ENCODE results near the gene DYRK1A. TPM values are rescaled to one million over a fixed set of nuclear protein-coding genes. Genes with fewer than 3 reads are reported as not detected.
"Not testable (repeated sequence)": the region's sequence is repeated elsewhere in the genome, so short reads cannot be mapped to it uniquely, and the experiment has no call there.

The DYRK1A gene
- total RNA-seq (2014; rRNA removed; shearing (Covaris generic)) = 34.8 and 36.9 TPM in 2 replicates

DNA sequence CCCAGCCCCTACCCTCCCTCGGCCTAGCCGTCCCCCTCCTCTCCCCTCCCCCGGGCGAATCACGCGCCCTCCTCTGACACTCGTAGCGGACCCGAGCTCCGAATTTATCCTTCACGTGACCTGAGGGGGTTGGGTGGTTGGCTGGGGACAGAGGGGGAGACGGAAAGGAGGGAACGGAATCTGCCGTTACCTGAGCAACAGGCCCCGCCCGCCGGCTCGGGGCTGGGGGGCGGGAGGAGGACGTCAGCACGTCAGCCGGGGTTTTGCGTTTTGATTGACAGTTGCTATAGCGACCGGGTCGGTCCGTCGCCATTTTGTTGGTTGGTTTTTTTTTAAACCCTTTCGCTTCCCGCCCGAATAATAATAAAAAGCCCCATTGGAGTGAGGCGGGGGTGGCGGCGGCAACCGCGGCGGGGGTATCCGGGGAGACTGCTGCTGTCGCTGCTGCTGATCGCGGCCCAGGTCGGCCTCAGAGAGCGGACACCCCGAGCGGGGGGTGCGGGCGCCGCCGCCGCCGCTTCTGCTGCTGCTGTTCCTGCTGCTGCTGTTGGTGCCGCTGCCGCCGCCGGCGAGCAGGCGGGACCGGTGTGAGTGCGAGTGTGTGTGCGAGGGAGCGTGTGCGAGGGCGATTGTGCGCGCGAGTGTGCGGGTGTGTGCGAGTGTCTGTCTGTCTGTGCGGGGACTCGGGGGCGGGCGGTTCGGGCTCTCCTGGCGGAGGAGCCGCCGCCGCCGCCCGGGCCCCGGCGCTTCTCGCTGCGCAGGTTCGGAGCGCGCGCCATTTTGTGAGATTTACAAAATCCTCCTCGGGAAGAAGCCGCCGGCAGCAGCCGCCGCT lies at the start of gene DYRK1A:
TSS of gene DYRK1A (plus strand) at position 292 of the 835 bp plus-strand sequence. CDS start 53,602 bp downstream, outside the sequence.
- DNase-seq (ENCODE audit: low read depth) = peak; percentile 100

GRCh38 chr21:37319551-37319950 lies 47.0 kb upstream of the DYRK1A start:
- no peak for DNase-seq (ENCODE audit: low read depth)

- DNase-seq (ENCODE audit: low read depth) = no peak
Observed at GRCh38 chr21:37322084-37322483, 44.5 kb upstream of the DYRK1A start.

DNA sequence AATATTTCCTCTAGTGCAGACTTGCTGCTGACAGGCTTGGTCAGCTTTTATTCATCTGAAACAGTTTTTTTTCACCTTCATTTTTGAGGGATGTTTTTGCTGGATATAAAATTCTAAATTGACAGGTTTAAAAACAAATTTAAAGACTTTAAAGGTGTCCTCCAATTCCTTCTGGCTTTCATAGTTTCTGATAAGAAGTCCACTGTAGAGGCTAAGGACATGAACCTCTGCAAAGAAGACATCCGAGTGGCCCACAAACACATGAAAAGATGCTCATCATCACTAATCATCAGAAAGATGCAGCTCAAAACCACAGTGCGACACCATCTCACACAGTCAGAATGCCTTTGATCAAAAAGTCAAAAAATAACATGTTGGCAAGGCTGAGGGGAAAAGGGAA lies 42.0 kb upstream of the DYRK1A start:
- no peak for DNase-seq (ENCODE audit: low read depth)

GRCh38 chr21:37328147-37328546 lies 38.4 kb upstream of the DYRK1A start:
- DNase-seq (ENCODE audit: low read depth) = not testable (repeated sequence)

GRCh38 chr21:37331411-37331810 lies 35.2 kb upstream of the DYRK1A start:
- DNase-seq (ENCODE audit: low read depth) = no peak

DNA sequence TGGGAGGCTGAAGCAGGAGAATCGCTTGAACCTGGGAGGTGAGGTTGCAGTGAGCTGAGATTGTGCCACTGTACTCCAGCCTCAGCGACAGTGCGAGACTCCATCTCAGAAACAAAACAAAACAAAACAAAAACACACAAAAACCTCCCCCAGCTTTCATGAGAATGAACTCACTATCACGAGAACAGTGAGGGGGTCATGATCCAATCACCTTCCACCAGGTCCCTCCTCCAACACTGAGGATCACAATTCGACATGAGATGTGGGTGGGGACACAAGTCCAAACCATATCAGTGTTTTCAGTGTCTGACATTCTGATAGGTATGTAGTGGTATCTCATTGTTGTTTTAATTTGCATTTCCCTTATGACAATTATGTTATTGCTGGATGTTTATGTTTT lies 31.5 kb upstream of the DYRK1A start:
- DNase-seq (ENCODE audit: low read depth) = no peak

DNA sequence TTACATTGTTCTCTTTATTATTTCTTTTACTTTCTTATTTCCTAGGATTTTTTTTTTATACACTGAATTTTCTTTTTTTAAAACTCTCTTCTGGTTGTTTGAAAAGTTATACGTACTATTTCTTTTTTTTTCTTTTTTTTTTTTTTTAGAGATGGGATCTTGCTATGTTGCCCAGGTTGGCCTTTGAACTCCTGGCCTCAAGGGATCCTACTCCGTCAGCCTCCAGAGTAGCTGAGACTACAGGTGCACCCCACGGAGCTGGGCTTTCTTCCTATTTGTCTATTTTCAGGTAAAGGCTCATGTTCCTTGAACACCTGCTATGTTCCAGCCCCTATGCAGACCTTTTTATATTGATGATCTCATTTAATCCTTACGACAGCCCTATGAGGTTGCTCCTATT lies 29.4 kb upstream of the DYRK1A start:
- no peak for DNase-seq (ENCODE audit: low read depth)

GRCh38 chr21:37337831-37338230 lies 28.7 kb upstream of the DYRK1A start:
- no peak for DNase-seq (ENCODE audit: low read depth)

GRCh38 chr21:37338671-37339551 lies 27.7 kb upstream of the DYRK1A start:
- peak; percentile 95 for DNase-seq (ENCODE audit: low read depth)

DNA sequence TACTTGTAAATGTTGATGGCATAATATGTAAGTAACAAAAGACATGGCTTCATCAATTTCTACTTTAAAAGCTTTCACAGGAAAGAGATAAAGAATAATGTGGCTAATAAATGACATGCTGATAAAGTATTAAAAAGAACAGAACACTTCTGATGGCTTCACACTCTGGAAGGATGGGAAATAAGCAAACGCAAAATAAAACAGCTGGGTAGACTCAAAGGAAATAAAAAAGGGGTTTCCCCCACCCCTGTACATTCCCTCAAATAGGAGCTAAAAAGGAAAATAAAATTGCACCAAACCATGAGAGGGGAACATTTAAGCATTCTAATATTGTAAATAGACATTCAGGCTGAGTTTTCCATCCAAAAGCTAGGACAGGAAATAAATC lies 27.0 kb upstream of the DYRK1A start:
- DNase-seq (ENCODE audit: low read depth) = no peak

DNA sequence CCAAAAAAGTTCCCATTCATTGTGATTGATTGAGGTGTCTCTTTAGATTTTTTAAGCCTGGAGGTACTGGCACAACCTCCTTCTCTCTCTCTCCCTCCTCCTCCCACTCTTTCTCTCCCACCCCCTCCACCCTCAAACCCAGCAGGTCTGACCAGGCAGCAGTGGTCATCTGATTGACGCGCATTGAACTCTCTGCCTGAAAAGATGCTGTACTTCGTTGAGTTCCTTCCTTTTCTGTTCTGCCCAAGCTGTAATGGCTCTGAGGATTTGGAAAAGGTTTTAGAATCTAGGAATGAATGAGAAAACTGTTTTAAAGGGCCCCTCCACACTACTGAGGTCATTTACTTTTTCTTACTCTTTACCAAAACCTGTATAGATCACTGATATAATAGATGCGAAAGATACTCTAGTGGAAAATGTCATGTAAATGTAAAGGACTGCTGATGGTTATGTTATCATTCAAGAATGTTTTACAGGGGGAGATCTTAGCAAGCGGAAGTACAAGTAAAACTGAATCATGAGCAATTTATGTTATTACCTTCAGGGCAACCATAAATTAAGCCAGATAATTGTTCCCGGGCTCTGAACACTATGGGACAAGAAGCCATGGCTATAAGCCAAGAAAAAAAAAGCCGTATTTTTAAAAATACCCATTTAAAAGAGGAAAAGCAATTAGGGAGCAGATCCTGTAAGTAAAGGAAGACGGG lies 25.2 kb upstream of the DYRK1A start:
- peak; percentile 36 for DNase-seq (ENCODE audit: low read depth)

DNA sequence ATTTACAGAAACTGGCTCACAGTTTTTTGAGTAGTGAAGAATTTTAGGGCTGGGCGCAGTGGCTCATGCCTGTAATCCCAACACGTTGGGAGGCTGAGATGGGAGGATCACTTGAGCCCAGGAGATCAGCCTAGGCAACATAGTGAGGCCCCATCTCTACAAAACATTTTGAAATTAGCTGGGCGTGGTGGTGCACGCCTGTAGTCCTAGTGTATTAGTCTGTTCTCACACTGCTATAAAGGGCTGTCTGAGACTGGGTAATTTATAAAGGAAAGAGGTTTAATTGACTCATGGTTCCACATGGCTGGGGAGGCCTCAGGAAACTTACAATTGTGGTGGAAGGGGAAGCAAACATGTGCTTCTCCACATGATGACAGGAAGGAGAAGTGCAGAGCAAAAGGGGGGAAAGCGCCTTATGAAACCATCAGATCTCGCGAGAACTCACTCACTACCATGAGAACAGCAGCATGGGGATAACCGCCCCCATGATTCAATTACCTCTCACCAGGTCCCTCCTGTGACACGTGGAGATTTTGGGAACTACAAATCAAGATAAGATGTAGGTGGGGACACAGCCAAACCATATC lies 24.4 kb upstream of the DYRK1A start:
- DNase-seq (ENCODE audit: low read depth) = peak; percentile 11

DNA sequence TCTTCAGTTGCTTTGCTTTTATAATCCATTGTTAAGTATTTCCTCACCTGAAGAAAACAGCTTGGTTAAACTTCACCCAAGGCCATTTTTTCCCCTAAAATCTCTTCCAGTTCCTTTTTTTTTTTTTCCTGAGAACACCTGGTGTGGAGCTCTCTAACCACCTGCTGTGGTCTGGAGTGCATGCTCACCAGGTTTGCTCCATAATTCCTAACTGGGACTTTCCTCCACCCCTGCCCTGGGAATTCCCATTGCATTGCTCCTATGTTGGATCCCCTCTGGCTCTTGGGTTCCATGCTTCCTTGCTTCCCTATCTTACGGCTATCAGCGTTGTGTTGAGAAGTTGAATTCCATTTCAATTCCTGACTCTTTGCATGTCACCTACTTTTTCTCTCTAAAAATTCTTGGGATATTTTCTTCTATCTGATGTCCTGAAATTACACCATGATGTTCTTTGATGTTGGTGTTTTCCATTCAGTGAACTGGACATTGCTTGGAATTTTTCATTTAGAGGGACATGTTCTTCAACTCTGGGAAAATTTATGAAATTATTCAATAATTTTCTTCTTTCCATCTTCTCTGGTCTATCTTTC lies 19.6 kb upstream of the DYRK1A start:
- DNase-seq (ENCODE audit: low read depth) = no peak

DNA sequence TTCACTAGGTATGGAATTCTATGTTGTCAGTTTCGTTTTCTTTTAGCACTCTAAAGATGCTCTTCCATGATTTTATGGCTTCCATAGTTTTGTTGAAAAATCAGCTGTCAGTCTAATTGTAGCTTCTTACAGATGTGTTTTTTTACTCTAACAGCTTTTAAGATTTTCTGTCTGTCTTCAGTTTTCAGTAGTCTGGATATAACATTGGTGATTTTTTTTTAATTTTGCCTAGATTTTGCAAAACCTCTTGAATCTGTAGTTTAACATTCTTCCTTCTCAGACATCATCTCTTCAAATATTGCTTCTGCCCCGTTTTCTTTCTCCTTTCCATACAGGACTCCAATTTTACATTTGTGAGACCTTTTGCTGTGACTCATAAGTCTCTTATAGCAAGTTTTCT lies 17.9 kb upstream of the DYRK1A start:
- DNase-seq (ENCODE audit: low read depth) = no peak

- no peak for DNase-seq (ENCODE audit: low read depth)
Observed at GRCh38 chr21:37350472-37350871, 16.1 kb upstream of the DYRK1A start.

GRCh38 chr21:37356706-37357105 lies 9.9 kb upstream of the DYRK1A start:
- DNase-seq (ENCODE audit: low read depth) = no peak

GRCh38 chr21:37357691-37358090 lies 8.9 kb upstream of the DYRK1A start:
- DNase-seq (ENCODE audit: low read depth) = no peak

DNA sequence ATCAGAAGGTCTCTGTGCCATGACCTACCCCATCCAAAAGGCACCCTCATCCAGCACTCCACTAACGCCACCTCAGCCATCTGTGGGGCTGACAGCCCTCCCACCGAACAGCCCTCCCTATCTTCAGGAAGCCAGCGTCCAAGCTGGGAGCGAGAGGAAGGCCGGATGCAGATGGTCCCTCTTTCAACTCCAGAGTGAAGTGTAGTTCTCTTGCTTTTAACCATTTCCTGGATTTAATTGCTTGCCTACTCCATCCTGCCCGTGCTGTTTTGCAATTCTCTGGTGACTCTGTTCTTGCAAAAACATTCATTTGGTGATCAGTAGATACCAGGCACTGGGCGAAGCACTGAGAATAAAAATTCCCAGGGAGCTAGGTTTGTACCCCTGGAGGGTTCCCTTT lies 8.2 kb upstream of the DYRK1A start:
- peak; percentile 32 for DNase-seq (ENCODE audit: low read depth)

GRCh38 chr21:37363936-37364335 lies 2.6 kb upstream of the DYRK1A start:
- no peak for DNase-seq (ENCODE audit: low read depth)

DNA sequence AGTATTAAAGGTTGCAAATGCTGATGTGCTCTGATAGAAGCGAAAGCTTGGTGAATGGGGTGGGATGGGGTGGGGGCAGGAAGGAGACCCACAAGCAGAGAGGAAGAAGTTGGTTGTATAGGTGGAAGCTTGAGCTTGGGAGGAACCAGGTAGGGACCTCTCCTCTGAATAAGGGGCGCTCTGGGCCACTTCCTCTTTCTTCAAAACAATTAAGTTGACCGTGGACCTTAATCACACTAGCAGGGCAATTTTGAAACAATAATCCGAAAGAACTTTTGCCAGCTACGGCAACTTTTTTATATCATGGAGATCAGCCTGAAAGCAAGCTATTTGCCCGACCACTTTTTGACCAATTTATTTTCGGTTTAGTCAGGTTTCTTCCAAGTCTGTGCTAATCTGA lies 1.9 kb upstream of the DYRK1A start:
- no peak for DNase-seq (ENCODE audit: low read depth)

Measured in Daoy (cell line).